Muscle layer of duodenum (tissue), 2 donors: ENCODE data around the gene LHFPL2.
"Not testable (repeated sequence)": the region's sequence is repeated elsewhere in the genome, so short reads cannot be mapped to it uniquely, and the experiment has no call there.

Experiments used
- H3K27ac ChIP-seq: one replicate; pipeline ENCODE4 v1.7.0; 2013; ENCODE audit warnings: mild to moderate bottlenecking, low read length
- H3K27me3 ChIP-seq: one replicate; pipeline ENCODE4 v1.7.0; 2013; ENCODE audit warnings: low read depth, mild to moderate bottlenecking, control low read depth, low read length
- H3K36me3 ChIP-seq, 2 donors: one replicate each; pipeline ENCODE4 v1.7.0; 2013; ENCODE audit warnings: low read length in 2 of 2, control low read depth in 1 of 2, mild to moderate bottlenecking in 1 of 2; ENCODE audit not compliant: insufficient read depth in 2 of 2, control insufficient read depth in 1 of 2
- H3K4me1 ChIP-seq, 2 donors: one replicate each; pipeline ENCODE4 v1.7.0; 2013; ENCODE audit warnings: low read length in 2 of 2, mild to moderate bottlenecking in 2 of 2, control low read depth in 1 of 2, moderate library complexity in 1 of 2; ENCODE audit not compliant: insufficient read depth in 2 of 2, control insufficient read depth in 1 of 2
- H3K4me3 ChIP-seq, 2 donors: one replicate each; pipeline ENCODE4 v1.7.0; 2013; ENCODE audit warnings: low read length in 2 of 2, low read depth in 1 of 2, mild to moderate bottlenecking in 1 of 2
- H3K9me3 ChIP-seq, 2 donors: one replicate each; pipeline ENCODE4 v1.7.0; 2013; ENCODE audit warnings: low read length in 2 of 2, control low read depth in 1 of 2, mild to moderate bottlenecking in 1 of 2; ENCODE audit not compliant: control insufficient read depth in 1 of 2
- donor health status: healthy.

The LHFPL2 gene

DNA sequence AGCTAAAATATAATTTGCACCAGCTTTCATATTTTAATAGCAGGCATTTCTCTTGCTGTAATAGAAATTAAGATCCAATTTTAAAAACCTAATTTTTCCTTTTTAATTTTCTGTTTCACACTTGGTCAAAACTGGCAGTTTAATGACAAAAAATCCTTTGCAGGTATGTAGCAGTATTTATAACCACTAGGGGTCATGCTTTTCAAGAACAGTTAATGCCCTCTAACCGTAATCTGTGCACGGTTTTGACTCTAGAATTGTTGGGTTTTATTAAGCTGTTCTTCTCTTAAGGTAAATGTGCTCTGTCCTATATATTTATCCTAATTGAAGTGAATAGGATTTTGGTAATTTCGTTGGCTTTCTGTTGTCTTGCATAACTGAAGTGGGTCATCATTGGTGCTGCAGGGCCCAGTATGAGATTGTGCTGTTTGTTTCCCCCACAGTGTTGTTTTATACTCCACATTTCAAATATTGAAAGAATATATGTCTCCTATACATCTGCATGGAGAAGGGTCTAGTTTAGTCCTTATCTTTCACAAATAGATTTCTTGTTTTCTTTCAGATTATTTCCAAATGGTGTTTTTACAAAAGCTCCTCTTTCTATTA lies 180.7 kb downstream of the LHFPL2 start:
- Histone ChIP-seq H3K36me3 (peaks cover 4 to 5% of the 10 kb centered on the region in 2 donors), H3K27ac (no peak overlapping the region), H3K4me1 (no peaks in the 10 kb centered on the region), H3K27me3 (no peaks in the 10 kb centered on the region), H3K9me3 (no peaks in the 10 kb centered on the region), H3K4me3 (no peak overlapping the region)

DNA sequence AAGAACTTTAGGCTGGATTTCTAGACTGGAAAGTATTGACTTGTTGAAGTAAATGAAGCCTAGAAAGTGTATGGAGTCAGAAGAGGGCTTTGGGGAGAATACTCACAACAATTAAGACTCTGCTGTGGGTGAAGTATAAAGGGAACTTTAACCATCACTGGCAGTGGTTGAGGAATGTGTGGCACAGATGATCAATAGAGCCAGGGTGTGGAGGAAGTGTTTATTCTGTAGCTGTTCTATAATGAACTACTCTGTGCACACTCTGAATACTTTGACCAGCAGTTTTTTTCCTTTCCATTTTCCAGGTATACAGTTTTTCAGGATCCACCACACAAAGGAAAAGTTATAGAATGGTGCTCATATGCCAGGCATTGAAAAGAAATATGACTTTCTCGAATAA lies 181.4 kb downstream of the LHFPL2 start:
- H3K9me3 ChIP-seq = no peaks in the 10 kb centered on the region
- no peak overlapping the region for H3K27ac ChIP-seq
- no peaks in the 10 kb centered on the region for H3K27me3 ChIP-seq
- H3K4me1 ChIP-seq = no peaks in the 10 kb centered on the region
- peaks cover 4 to 5% of the 10 kb centered on the region in 2 donors for H3K36me3 ChIP-seq
- H3K4me3 ChIP-seq = no peak overlapping the region

DNA sequence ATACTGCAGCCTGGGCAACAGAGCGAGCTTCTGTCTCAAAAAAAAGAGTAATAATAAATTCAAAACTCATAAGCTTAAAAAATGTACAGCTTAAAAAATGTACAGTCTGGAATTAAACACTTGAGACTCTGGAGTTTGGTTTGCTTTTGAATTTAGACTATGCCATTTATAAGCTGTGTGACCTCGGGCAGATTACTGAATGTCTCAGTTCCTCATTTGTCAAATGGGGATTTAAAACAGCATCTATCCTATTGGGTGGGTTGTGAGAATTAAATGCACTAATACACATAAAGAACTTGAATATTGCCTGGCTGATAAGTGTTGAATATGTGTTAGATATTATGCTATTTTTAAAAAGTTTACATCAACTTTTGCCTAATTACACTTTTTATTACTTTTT lies 189.7 kb downstream of the LHFPL2 start:
- Histone ChIP-seq H3K9me3 (no peaks in the 10 kb centered on the region), H3K4me3 (no peak overlapping the region), H3K27me3 (no peaks in the 10 kb centered on the region), H3K27ac (no peak overlapping the region), H3K4me1 (no peaks in the 10 kb centered on the region), H3K36me3 (peaks cover 0 to 4% of the 10 kb centered on the region in 2 donors)

DNA sequence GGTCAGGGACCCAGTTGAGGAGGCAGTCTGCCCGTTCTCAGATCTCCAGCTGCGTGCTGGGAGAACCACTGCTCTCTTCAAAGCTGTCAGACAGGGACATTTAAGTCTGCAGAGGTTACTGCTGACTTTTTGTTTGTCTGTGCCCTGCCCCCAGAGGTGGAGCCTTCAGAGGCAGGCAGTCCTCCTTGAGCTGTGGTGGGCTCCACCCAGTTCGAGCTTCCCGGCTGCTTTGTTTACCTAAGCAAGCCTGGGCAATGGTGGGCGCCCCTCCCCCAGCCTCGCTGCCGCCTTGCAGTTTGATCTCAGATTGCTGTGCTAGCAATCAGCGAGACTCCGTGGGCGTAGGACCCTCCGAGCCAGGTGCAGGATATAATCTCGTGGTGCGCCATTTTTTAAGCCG lies 191.1 kb downstream of the LHFPL2 start:
- not testable (repeated sequence) for H3K36me3 ChIP-seq, H3K4me3 ChIP-seq, H3K27ac ChIP-seq, H3K9me3 ChIP-seq, H3K4me1 ChIP-seq, H3K27me3 ChIP-seq

DNA sequence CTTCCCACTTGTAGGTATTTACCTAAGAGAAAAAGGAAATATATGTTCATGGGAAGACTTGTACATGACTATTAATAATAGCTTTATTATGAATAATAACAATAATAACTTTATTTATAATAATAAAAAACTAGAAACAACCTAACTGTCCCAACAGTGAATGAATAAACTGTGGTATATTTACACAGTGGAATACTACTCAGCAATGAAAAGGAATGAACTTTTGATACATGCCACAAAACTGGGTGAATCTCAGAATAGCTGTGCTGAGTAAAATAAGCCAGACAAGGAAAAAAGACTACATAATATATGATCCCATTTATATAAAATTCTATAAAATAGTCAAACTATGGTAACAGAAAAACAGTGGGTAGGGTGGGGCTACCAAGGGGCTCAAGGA lies 199.5 kb downstream of the LHFPL2 start:
- no peaks in the 10 kb centered on the region for H3K4me1 ChIP-seq
- no peak overlapping the region for H3K4me3 ChIP-seq
- peaks cover 0 to 7% of the 10 kb centered on the region in 2 donors for H3K36me3 ChIP-seq
- H3K9me3 ChIP-seq = no peaks in the 10 kb centered on the region
- no peaks in the 10 kb centered on the region for H3K27me3 ChIP-seq
- no peak overlapping the region for H3K27ac ChIP-seq

DNA sequence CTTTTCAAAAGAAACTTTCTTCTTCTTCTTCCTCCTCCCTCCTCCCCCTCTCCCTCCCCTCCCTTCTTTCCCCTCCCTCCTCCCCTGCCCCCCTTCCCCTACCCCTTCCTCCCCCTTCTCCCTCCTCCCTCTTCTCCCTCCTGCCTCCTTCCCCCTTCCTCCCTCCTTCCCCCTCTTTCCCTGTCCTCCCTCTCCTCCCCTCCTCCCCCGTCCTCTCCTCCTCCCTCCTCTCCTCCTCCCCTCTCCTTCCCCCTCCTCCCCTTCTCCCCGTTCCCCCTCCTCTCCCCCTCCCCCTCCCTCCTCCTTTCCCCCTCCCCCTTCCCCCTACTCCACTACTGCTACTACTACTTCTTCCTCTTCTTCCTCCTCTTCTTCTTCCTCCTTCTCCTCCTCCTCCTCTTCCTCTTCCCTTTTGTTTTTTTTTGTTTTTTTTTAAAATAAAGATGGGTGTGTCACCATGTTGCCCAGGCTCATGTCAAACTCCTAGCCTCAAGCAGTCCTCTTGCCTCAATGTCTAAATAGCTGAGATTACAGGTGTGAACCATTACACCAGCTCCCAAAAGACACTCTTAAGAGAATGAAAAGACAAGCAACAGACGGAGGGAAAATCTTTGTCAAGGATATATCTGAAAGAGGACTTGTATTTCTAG lies 200.7 kb downstream of the LHFPL2 start:
- H3K4me1 ChIP-seq = no peaks in the 10 kb centered on the region
- no peaks in the 10 kb centered on the region for H3K9me3 ChIP-seq
- H3K4me3 ChIP-seq = no peak overlapping the region
- H3K27ac ChIP-seq = no peak overlapping the region
- H3K36me3 ChIP-seq = peaks cover 0 to 7% of the 10 kb centered on the region in 2 donors
- H3K27me3 ChIP-seq = no peaks in the 10 kb centered on the region
